Sigmoid colon (tissue), 4 donors: ENCODE measurements around the gene GPR119.

Experiments used
- CTCF ChIP-seq, 4 experiments: fragments of 450-650 bp in 3 of 4; fragments of 200-600 bp in 1 of 4; IDR thresholded peaks; one replicate each; pipeline ENCODE4 v1.5.1; 2016 to 2019; ENCODE audit warnings: antibody characterized with exemption in 4 of 4, mild to moderate bottlenecking in 3 of 4, moderate library complexity in 2 of 4
- POLR2A ChIP-seq, 2 donors: fragments of 450-650 bp; IDR thresholded peaks; one replicate each; pipeline ENCODE4 v1.6.1; 2016; ENCODE audit warnings: antibody characterized with exemption in 2 of 2, mild to moderate bottlenecking in 2 of 2, moderate library complexity in 2 of 2
- POLR2AphosphoS5 ChIP-seq, 4 donors: sonication (generic); formaldehyde crosslinking; IDR thresholded peaks; one replicate each; pipeline ENCODE4 v1.6.1; 2017; ENCODE audit warnings: antibody characterized with exemption in 4 of 4

GRCh38 chrX:130416785-130417184 is 31.3 kb upstream of the GPR119 start:
- no peak for TF ChIP-seq CTCF (IDR thresholded peaks at IDR 0.05)
- no peak for TF ChIP-seq POLR2A (IDR thresholded peaks at IDR 0.05)
- TF ChIP-seq POLR2AphosphoS5 (IDR thresholded peaks at IDR 0.05) = no peak
